ENCODE measurements around the gene KIF16B. TPM values are rescaled to one million over a fixed set of nuclear protein-coding genes. Genes with fewer than 3 reads are reported as not detected.

The KIF16B gene
- total and polyA plus RNA-seq, 2 of the 8 experiments (the other 6 are each of a cell fraction or from before 2014, with no cell fraction given) = 3.0 to 9.2 TPM

- Histone ChIP-seq H3K79me2 (ENCODE audit: control insufficient read depth in 1 of 2, insufficient read depth in 2 of 2, low read length in 2 of 2) (no peaks in the 10 kb centered on the region), H3K23ac (ENCODE audit: insufficient read length) (no peak overlapping the region), H3K4ac (replicated peaks; ENCODE audit: insufficient read length, low read depth, low read length) (no peak overlapping the region), H3K4me3 (ENCODE audit: extremely low read depth in 1 of 4, insufficient read depth in 2 of 4, low read depth in 3 of 4, low read length in 4 of 4) (no peak overlapping the region), H2BK120ac (replicated peaks; ENCODE audit: low read depth, low read length) (no peak overlapping the region), H3K36me3 (ENCODE audit: control insufficient read depth in 2 of 4, insufficient read depth in 4 of 4, low read length in 3 of 4) (no peaks in the 10 kb centered on the region), H3K56ac (replicated peaks; ENCODE audit: insufficient read length, low read depth, low read length) (no peak overlapping the region), H3K4me2 (ENCODE audit: insufficient read depth in 1 of 2, low read depth in 2 of 2, low read length in 2 of 2) (no peak overlapping the region), H2BK12ac (ENCODE audit: low read depth, low read length) (no peak overlapping the region), H4K91ac (replicated peaks; ENCODE audit: insufficient read length, low read length) (no peak overlapping the region), H2AK5ac (ENCODE audit: low read depth, low read length) (no peak overlapping the region), H2BK20ac (ENCODE audit: low read length) (no peak overlapping the region), H3K4me1 (replicated peaks in 1 of 4; ENCODE audit: control insufficient read depth in 3 of 4, insufficient read depth in 4 of 4, low read length in 3 of 4) (peaks cover 0 to 2% (median 0%) of the 10 kb centered on the region in 4 experiments; a peak in 1 of 7 replicates), H3K18ac (ENCODE audit: extremely low read depth, low read length) (no peak overlapping the region), H3K23me2 (ENCODE audit: low read depth, low read length) (no peaks in the 10 kb centered on the region), H3K27me3 (replicated peaks in 1 of 4; ENCODE audit: control insufficient read depth in 3 of 4, extremely low read depth in 1 of 4, insufficient read depth in 3 of 4, low read length in 3 of 4) (no peaks in the 10 kb centered on the region), H3K14ac (ENCODE audit: insufficient read length) (no peak overlapping the region), H2AFZ (ENCODE audit: low read length) (no peak overlapping the region), H4K20me1 (replicated peaks in 1 of 2; ENCODE audit: control insufficient read depth in 1 of 2, insufficient read depth in 2 of 2, low read length in 2 of 2) (no peaks in the 10 kb centered on the region), H3K9ac (replicated peaks in 1 of 4; ENCODE audit: extremely low read depth in 1 of 4, low read depth in 3 of 4, low read length in 3 of 4) (no peak overlapping the region), H3K79me1 (ENCODE audit: low read depth, low read length) (no peaks in the 10 kb centered on the region; the same call in 1 of the 2 replicates), H2BK5ac (ENCODE audit: low read depth, low read length) (no peak overlapping the region), H3K9me3 (ENCODE audit: insufficient read depth in 2 of 2, low read depth in 1 of 2, low read length in 1 of 2) (no peaks in the 10 kb centered on the region), H4K8ac (ENCODE audit: extremely low read depth, insufficient read depth, low read length) (no peak overlapping the region), H4K5ac (ENCODE audit: insufficient read length, low read depth, low read length) (no peak overlapping the region), H2BK15ac (ENCODE audit: low read length) (no peak overlapping the region), H3K27ac (ENCODE audit: low read depth, low read length) (no peak overlapping the region)
- ChIA-PET CTCF (ENCODE audit: partially characterized antibody) (no interaction called here), POLR2A (ENCODE audit: partially characterized antibody) (no interaction called here)
- WGBS, 2 experiments (ENCODE audit: extremely low coverage in 1 of 2, insufficient coverage in 1 of 2, insufficient read length in 1 of 2, insufficient replicate concordance in 2 of 2, low coverage in 1 of 2, low lambda C conversion rate in 2 of 2, missing lambda C conversion rate in 1 of 2) = 94% methylated on average over 15 of the region's 15 CpGs; no CpG with 5 or more reads in 1 of the 2 experiments
- no peak for FAIRE-seq
- DNase-seq (ENCODE audit: low read depth in 1 of 2, low spot score in 2 of 2) = no peak
- TF ChIP-seq GTF2F1 (IDR thresholded peaks at IDR 0.05; ENCODE audit: borderline replicate concordance, low read depth, low read length) (no peak), SIN3A (conservative IDR thresholded peaks at IDR 0.05 in 1 of 2, IDR thresholded peaks at IDR 0.05 in 1 of 2; ENCODE audit: low read depth in 1 of 2, low read length in 2 of 2) (no peak), RAD21 (IDR thresholded peaks at IDR 0.05 in 1 of 2, conservative IDR thresholded peaks at IDR 0.05 in 1 of 2; ENCODE audit: low read depth in 2 of 2, low read length in 2 of 2) (no peak), MAFK (IDR thresholded peaks at IDR 0.05; ENCODE audit: low read depth, low read length) (no peak), KDM5A (IDR thresholded peaks at IDR 0.05; ENCODE audit: low read length) (no peak), KDM4A (IDR thresholded peaks at IDR 0.05; ENCODE audit: low read depth, low read length, severe bottlenecking) (no peak), NANOG (IDR thresholded peaks at IDR 0.05; ENCODE audit: insufficient read depth, low read depth, low read length, poor library complexity, severe bottlenecking) (no peak), POLR2AphosphoS5 (IDR thresholded peaks at IDR 0.05; ENCODE audit: low read depth, low read length) (no peak), EZH2 (IDR thresholded peaks at IDR 0.05; ENCODE audit: low read depth, low read length, severe bottlenecking) (no peak), TCF12 (IDR thresholded peaks at IDR 0.05; ENCODE audit: low read depth, low read length) (no peak), ZNF274 (IDR thresholded peaks at IDR 0.05; ENCODE audit: borderline replicate concordance, extremely low read depth, low read length) (no peak), POU5F1 (IDR thresholded peaks at IDR 0.05; ENCODE audit: low read depth, low read length) (no peak), SIX5 (IDR thresholded peaks at IDR 0.05; ENCODE audit: low read depth, low read length) (no peak)
Measured at GRCh38 chr20:16284385-16285100, 288.7 kb downstream of the KIF16B start.

Measured in H1 (cell line).